HepG2 (cell line): ENCODE data around the gene GARIN5A. TPM values are rescaled to one million over a fixed set of nuclear protein-coding genes. Genes with fewer than 3 reads are reported as not detected.

Experiments used
- ATAC-seq: fragments of 200-7000 bp; cut with Tn5 transposase; 3 replicates; pipeline ENCODE4 v1.9.1; 2020; ENCODE audit warnings: mild to moderate bottlenecking, moderate library complexity
- BruUV-seq: library from RNA; stranded (reverse); fragments of 400-500 nt; replicated peaks from 2 replicates; lab custom pipeline; 2021; lab: Mats Ljungman, UMichigan
- CTCF ChIA-PET: fragments of 300-600 bp; formaldehyde crosslinking; extraction: SDS; loops from one replicate; lab custom pipeline; 2021; ENCODE audit warnings: low total read pairs, inconsistent platforms, low intra/inter-chr PET ratio; lab: Yijun Ruan, JAX
- POLR2A ChIA-PET: fragments of 350-600 bp; sonication (Branson Sonifier 250); formaldehyde crosslinking; loops from one replicate; lab custom pipeline; 2020; ENCODE audit warnings: antibody characterized with exemption, inconsistent platforms; lab: Yijun Ruan, JAX
- DNase-seq: peaks from one replicate; pipeline ENCODE4 v3.0.0-alpha.2; 2015; ENCODE audit warnings: low spot score
- FAIRE-seq: peaks from 3 replicates; lab custom pipeline; 2011; peaks lifted over from hg19 to GRCh38; lab: Jason Lieb, UNC
- H2AFZ ChIP-seq: one replicate; pipeline ENCODE4 v1.6.1; 2011; ENCODE audit warnings: low read length, inconsistent platforms
- H3K27ac ChIP-seq: fragments of 300-600 bp; 3 replicates; pipeline ENCODE4 v1.8.0; 2011; ENCODE audit warnings: mixed run types, mild to moderate bottlenecking, mixed read lengths, low read length, inconsistent platforms; ENCODE audit not compliant: insufficient read depth; ENCODE audit errors: extremely low read length
- H3K27me3 ChIP-seq, 2 experiments: fragments of 200-600 bp in 1 of 2; 2 replicates in 1 of 2; 3 replicates in 1 of 2; pipeline versions ENCODE4 v1.6.0 to v1.8.0; 2011; ENCODE audit warnings: low read length in 2 of 2, mild to moderate bottlenecking in 2 of 2, moderate library complexity in 2 of 2, inconsistent platforms in 1 of 2; ENCODE audit not compliant: insufficient read depth in 2 of 2, control insufficient read depth in 1 of 2
- H3K36me3 ChIP-seq, 2 experiments: fragments of 200-600 bp in 1 of 2; replicated peaks in 1 of 2; 2 replicates in 1 of 2; 3 replicates in 1 of 2; pipeline versions ENCODE4 v1.5.1 to v1.8.0; 2011; ENCODE audit warnings: low read length in 2 of 2, inconsistent platforms in 1 of 2; ENCODE audit not compliant: insufficient read depth in 2 of 2, control insufficient read depth in 1 of 2
- H3K4me1 ChIP-seq: 2 replicates; pipeline ENCODE4 v1.5.1; 2012; ENCODE audit warnings: low read length, inconsistent platforms; ENCODE audit not compliant: insufficient read depth
- H3K4me2 ChIP-seq: 2 replicates; pipeline ENCODE4 v1.6.0; 2011; ENCODE audit warnings: low read depth, low read length, inconsistent platforms
- H3K4me3 ChIP-seq, 3 experiments: fragments of 200-600 bp in 1 of 3; sonication (generic), shearing (Covaris generic) in 1 of 3; replicated peaks in 1 of 3; 2 replicates each; pipeline ENCODE4 v1.5.1; 2011 to 2016; ENCODE audit warnings: low read length in 3 of 3, inconsistent platforms in 2 of 3, low read depth in 2 of 3, mild to moderate bottlenecking in 2 of 3, control low read depth in 1 of 3, mixed read lengths in 1 of 3; ENCODE audit not compliant: insufficient read depth in 1 of 3
- H3K79me2 ChIP-seq: one replicate; pipeline ENCODE4 v1.6.1; 2011; ENCODE audit warnings: low read length, inconsistent platforms; ENCODE audit not compliant: insufficient read depth
- H3K9ac ChIP-seq: 2 replicates; pipeline ENCODE4 v1.6.0; 2011; ENCODE audit warnings: mild to moderate bottlenecking, low read depth, low read length, inconsistent platforms; ENCODE audit not compliant: insufficient read depth
- H3K9me3 ChIP-seq: 2 replicates; pipeline ENCODE4 v1.5.1; 2012; ENCODE audit warnings: mild to moderate bottlenecking, low read length
- H4K20me1 ChIP-seq: 2 replicates; pipeline ENCODE4 v1.6.0; 2011; ENCODE audit warnings: inconsistent platforms, mild to moderate bottlenecking, low read length, moderate library complexity; ENCODE audit not compliant: insufficient read depth
- DDIT3 ChIP-seq: sonication (generic); formaldehyde crosslinking; IDR thresholded peaks from 2 replicates; pipeline ENCODE4 v1.4.0; 2020; ENCODE audit warnings: mild to moderate bottlenecking, missing genetic modification reagents
- DMTF1 ChIP-seq: sonication (generic); formaldehyde crosslinking; IDR thresholded peaks from 2 replicates; pipeline ENCODE4 v1.4.0; 2020; ENCODE audit warnings: mild to moderate bottlenecking, missing genetic modification reagents
- HDAC6 ChIP-seq: fragments of 200-600 bp; sonication (generic); IDR thresholded peaks from 2 replicates; pipeline ENCODE4 v1.7.0; 2017; ENCODE audit warnings: mild to moderate bottlenecking, antibody characterized with exemption, low read length, low read depth
- KLF6 ChIP-seq: IDR thresholded peaks from 2 replicates; pipeline ENCODE4 v1.8.0; 2016; ENCODE audit warnings: missing biosample characterization, missing genetic modification reagents
- MEIS2 ChIP-seq: sonication (generic); formaldehyde crosslinking; IDR thresholded peaks from 2 replicates; pipeline ENCODE4 v1.9.0; 2021; ENCODE audit warnings: mild to moderate bottlenecking, missing genetic modification reagents
- MIER3 ChIP-seq: IDR thresholded peaks from 2 replicates; pipeline ENCODE4 v1.6.1; 2016; ENCODE audit warnings: missing compliant biosample characterization, borderline replicate concordance
- POLR2AphosphoS5 ChIP-seq: IDR thresholded peaks from 2 replicates; pipeline ENCODE4 v1.6.1; 2012; ENCODE audit warnings: low read depth, low read length
- SAP130 ChIP-seq: IDR thresholded peaks from 2 replicates; pipeline ENCODE4 v1.6.1; 2016; ENCODE audit warnings: low read depth
- STAT5B ChIP-seq: sonication (generic); formaldehyde crosslinking; IDR thresholded peaks from 2 replicates; pipeline ENCODE4 v1.4.0; 2020; ENCODE audit warnings: missing genetic modification reagents
- YEATS4 ChIP-seq: sonication (generic); formaldehyde crosslinking; IDR thresholded peaks from 2 replicates; pipeline ENCODE4 v1.4.0; 2020; ENCODE audit warnings: missing genetic modification reagents, borderline replicate concordance
- ZFP41 ChIP-seq: sonication (generic); formaldehyde crosslinking; IDR thresholded peaks from 2 replicates; pipeline ENCODE4 v1.4.0; 2020; ENCODE audit warnings: mild to moderate bottlenecking, missing genetic modification reagents, borderline replicate concordance
- ZNF253 ChIP-seq: sonication (generic); formaldehyde crosslinking; IDR thresholded peaks from 2 replicates; pipeline ENCODE4 v1.8.0; 2022; ENCODE audit warnings: mild to moderate bottlenecking, missing genetic modification reagents, borderline replicate concordance
- ZNF496 ChIP-seq: sonication (generic); formaldehyde crosslinking; IDR thresholded peaks from 2 replicates; pipeline ENCODE4 v1.8.1; 2023; ENCODE audit warnings: mild to moderate bottlenecking, moderate library complexity, missing genetic modification reagents; ENCODE audit not compliant: insufficient replicate concordance
- ZNF577 ChIP-seq: sonication (generic); formaldehyde crosslinking; IDR thresholded peaks from 2 replicates; pipeline ENCODE4 v1.4.0; 2020; ENCODE audit warnings: mild to moderate bottlenecking, low read depth, missing genetic modification reagents, borderline replicate concordance
- ZNF619 ChIP-seq: sonication (generic); formaldehyde crosslinking; IDR thresholded peaks from 2 replicates; pipeline ENCODE4 v1.4.0; 2020; ENCODE audit warnings: mild to moderate bottlenecking, missing genetic modification reagents
- ZNF691 ChIP-seq: sonication (generic); formaldehyde crosslinking; IDR thresholded peaks from 2 replicates; pipeline ENCODE4 v1.4.0; 2020; ENCODE audit warnings: missing genetic modification reagents, low read depth, mild to moderate bottlenecking, borderline replicate concordance
- WGBS: methylation state at CpG from one replicate; pipeline ENCODE4 v1.1.6; 2017; ENCODE audit warnings: low lambda C conversion rate; 5-methylcytosine and 5-hydroxymethylcytosine counted together
- in situ Hi-C: cut with HindIII; loops from 2 replicates; pipeline ENCODE4 v1.10.0; 2017; ENCODE audit warnings: low pct_unique_long_range_greater_than_20kb; ENCODE audit not compliant: extremely low pct_ligation_motif_present
- intact Hi-C: fragments of 100-400 bp; cut with micrococcal nuclease; formaldehyde crosslinking; loops from one replicate; pipeline ENCODE4 v1.10.0; 2022; ENCODE audit not compliant: unreplicated experiment
- polyA plus RNA-seq, 8 experiments: library from polyadenylated mRNA; depleted of rRNA in 3 of 8; stranded (reverse) in 7 of 8; unstranded in 1 of 8; fragments of >200 nt; fragmentation: Illumina TruSeq in 4 of 8; extraction: Trizol in 4 of 8; gene quantifications; 2 replicates each; pipeline versions ENCODE4 v1.2.1 to v1.2.3, GENCODE V29; 2011 to 2016; ENCODE audit warnings: low read depth in 4 of 8, missing spikeins in 1 of 8, mixed read lengths in 1 of 8; ENCODE audit not compliant: insufficient read depth in 1 of 8
- total RNA-seq, 5 experiments: library from RNA; depleted of rRNA; stranded (reverse); fragments of >200 nt; fragmentation: Illumina TruSeq; extraction: Trizol; gene quantifications; 2 replicates each; pipeline ENCODE4 v1.2.3, GENCODE V29; 2016; ENCODE audit warnings: low read depth in 1 of 5

GARIN5A gene
- total and polyA plus RNA-seq, 2 of the 13 experiments (the other 11 are each of a cell fraction or from before 2014, with no cell fraction given), result not detected

- TF ChIP-seq DMTF1 (CRISPR knock-in tag), result no peak
- TF ChIP-seq, all 625 proteins: peak for 0
These were observed 39.8 kb upstream of the GARIN5A start (continued) for GRCh38 chr19:50516456-50516855.

- Histone ChIP-seq H3K9me3 (no peaks in the 10 kb centered on the region), H3K4me2 (no peak overlapping the region), H3K9ac (no peak overlapping the region), H3K27ac (no peak overlapping the region), H3K36me3 (no peaks in the 10 kb centered on the region), H3K27me3 (no peaks in the 10 kb centered on the region; a peak in 2 of 5 replicates), H2AFZ (no peak overlapping the region), H3K4me3 (no peak overlapping the region), H4K20me1 (no peaks in the 10 kb centered on the region), H3K79me2 (no peaks in the 10 kb centered on the region), H3K4me1 (peaks cover 29% of the 10 kb centered on the region)
- no peak for FAIRE-seq
- ChIA-PET POLR2A (no interaction called here), CTCF (no interaction called here)
- TF ChIP-seq ZNF691, result no peak
- no peak for TF ChIP-seq STAT5B (CRISPR knock-in tag)
- TF ChIP-seq ZNF496 (CRISPR knock-in tag), result no peak
- no peak for TF ChIP-seq MEIS2
- no peak for TF ChIP-seq ZNF253 (CRISPR knock-in tag)
- no peak for TF ChIP-seq POLR2AphosphoS5
- no peak for TF ChIP-seq ZFP41 (CRISPR knock-in tag)
- no peak for TF ChIP-seq DMTF1 (CRISPR knock-in tag)
- TF ChIP-seq ZNF577 (CRISPR knock-in tag), result no peak
- no peak for TF ChIP-seq DDIT3
- TF ChIP-seq HDAC6, result no peak
- no peak for TF ChIP-seq MIER3
- TF ChIP-seq SAP130 (CRISPR knock-in tag), result no peak
- no peak for TF ChIP-seq YEATS4
- TF ChIP-seq ZNF619 (CRISPR knock-in tag), result no peak
- no peak for TF ChIP-seq KLF6 (CRISPR knock-in tag)
- ATAC-seq, result no peak
- intact Hi-C loops, result no loop called here
- no peak for DNase-seq
- WGBS, result 68% methylated on average over 6 of the region's 11 CpGs
- in situ Hi-C loops, result no loop called here
- no TSS peak for BruUV-seq
These were observed 38.5 kb upstream of the GARIN5A start for GRCh38 chr19:50515168-50515561.
